NCI-H1092 (cell line): ENCODE measurements around the gene IFIT5.
"Not testable (repeated sequence)": the region's sequence is repeated elsewhere in the genome, so short reads cannot be mapped to it uniquely, and the experiment has no call there.

Source experiments
- DNase-seq: peaks from one replicate; lab custom pipeline; 2025; lab: John Stamatoyannopoulos, UW

IFIT5 gene

DNA sequence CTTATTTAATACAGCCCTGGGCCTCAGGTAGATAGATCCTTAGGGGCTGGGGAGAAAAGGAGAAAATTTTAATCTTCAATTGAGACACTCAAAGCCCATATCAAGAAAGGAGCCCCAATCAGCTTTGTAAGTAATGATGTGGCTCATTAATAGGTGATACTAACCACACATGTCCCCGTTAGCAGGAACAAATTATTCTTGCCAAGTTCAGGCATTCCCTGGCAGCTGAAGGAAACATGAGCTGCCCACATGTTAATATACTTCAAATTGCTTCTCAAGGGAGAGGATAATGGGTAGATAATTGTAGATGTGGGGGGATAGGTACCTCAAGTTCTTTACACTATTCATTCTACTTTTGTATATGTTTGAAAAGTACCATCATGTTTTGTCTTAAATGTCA lies 14.5 kb downstream of the IFIT5 start:
- no peak for DNase-seq

GRCh38 chr10:89431977-89432376 lies 17.6 kb downstream of the IFIT5 start:
- no peak for DNase-seq

DNA sequence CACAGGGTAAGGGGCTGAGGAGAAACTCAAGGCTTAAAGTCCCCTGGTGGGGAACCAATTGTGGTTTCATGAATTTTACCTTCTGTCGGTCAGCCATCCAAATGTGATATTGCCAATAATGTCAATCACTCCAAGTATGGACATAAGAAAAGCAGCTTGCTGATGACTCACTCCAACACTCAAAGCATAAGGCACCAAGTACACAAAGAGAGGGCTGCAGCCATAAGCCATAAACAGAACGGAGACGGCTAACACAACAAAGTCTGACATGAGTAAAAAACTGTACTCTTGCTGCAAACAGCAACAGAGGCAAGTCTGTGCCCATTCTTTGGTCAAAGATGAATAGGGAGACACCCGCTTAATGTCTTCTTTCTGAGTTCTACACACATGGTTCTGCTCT lies 24.2 kb downstream of the IFIT5 start:
- DNase-seq, result no peak

DNA sequence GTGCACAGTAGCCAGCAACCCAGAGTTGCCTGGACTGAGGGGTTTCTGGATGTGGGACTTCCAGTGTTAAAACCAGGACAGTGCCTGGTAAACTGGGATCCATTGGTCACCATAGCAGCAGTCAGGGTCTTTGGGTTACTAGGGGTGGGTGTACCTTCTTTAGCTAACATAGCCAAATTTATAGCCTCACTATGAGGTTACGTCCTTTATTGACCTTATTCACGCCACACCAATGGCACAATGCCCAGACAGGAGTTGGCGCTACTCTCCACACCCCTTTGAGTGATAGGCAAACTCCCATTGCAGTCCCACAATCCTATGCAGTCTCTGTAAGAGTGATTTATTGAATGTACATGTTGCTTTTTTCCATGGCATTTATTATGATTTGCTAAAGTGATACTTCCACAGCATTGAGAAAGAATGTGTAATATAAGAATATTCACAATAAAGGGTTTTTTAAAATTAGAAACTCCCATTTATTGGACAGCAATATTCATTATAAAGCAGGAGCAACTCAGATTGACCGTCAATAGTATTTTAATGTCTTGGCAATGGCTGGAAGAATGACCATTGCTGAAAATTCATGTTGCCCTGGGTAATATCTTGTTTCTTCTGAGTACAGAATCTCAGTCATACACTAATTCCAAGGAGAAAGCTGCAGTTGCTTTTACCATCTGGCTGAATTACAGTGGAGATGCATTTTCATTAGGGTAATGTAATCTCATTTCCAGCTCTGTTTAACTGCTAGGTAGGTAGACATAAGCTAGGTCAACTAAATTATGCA lies 26.1 kb downstream of the IFIT5 start:
- DNase-seq, result no peak

GRCh38 chr10:89442289-89442688 lies 27.9 kb downstream of the IFIT5 start:
- no peak for DNase-seq

- DNase-seq, result not testable (repeated sequence)
Observed at GRCh38 chr10:89444819-89445218, 30.5 kb downstream of the IFIT5 start.

DNA sequence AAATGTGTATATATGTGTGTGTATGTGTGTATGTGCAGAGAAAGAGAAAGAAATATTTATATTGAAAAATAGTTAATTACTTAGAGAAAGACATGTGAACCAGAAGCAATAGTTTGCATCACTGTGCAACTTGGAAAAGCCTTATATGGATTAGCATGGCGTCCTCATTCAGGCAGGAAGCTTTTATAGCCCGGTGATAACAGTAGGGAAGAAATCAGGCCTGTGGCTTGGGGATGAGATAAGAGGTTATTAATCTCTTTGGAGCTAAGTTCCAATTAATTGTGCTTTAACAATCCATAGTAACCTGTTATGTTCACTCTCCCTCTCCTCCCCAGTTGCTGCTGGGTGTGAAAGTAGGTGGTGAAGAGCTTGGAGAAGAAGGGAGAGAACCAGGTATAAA lies 36.5 kb downstream of the IFIT5 start:
- no peak for DNase-seq

GRCh38 chr10:89452193-89452592 lies 37.8 kb downstream of the IFIT5 start:
- no peak for DNase-seq

DNA sequence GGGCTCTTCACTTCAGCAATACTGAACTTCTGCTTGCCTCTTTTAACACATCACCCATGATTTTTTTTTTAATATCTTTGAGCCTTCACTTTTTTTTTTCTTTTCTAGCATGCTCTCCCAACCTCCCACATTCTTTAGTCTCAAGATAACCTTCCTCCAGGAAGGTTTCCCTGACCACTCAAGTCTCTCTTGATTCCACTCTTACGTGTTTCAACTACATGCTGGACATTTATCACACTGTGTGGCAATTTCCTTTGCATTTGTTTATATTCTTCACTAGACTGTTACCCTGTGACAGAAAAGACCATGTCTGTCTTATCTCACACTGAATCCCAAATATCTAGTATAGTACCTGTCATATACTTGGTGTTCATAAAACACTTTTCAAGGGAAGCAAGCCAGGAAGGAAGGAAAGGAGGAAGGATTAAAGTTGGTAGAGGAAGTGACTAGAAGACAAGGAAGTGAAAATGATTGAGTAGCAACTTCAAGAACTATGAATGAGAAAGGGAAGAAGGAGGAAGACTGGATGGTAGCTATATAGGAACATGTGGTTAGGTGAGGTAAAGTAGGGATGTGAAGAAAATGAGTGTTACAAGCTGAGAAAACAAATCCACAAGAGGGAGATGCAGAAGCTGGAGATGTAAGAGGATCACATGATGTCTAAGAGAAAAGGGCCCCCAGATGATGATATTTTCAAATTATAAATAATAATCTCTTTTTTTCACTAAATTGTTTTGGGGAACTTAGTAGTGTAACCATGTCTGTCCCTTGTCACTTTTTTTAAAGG lies 40.4 kb downstream of the IFIT5 start:
- no peak for DNase-seq

DNA sequence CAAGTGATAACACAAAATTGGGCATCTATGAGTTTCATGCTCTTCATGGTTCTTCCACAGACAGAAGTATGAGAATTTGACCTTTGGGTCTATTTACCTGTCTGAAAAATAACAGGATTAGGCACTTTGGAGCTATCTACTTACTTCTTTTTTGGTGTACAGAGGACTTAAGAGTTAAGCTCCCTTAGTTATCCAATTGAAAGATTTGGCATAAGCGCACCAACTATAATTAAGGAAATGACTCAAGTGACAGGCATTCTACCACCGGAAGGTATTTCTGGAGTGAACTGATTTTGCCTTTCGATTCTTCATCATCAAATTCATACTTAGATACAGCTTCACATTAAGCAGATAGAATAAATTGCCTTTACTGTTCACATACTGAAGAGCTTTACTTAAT lies 43.9 kb downstream of the IFIT5 start:
- DNase-seq, result no peak

GRCh38 chr10:89458784-89459183 lies 44.4 kb downstream of the IFIT5 start:
- no peak for DNase-seq

DNA sequence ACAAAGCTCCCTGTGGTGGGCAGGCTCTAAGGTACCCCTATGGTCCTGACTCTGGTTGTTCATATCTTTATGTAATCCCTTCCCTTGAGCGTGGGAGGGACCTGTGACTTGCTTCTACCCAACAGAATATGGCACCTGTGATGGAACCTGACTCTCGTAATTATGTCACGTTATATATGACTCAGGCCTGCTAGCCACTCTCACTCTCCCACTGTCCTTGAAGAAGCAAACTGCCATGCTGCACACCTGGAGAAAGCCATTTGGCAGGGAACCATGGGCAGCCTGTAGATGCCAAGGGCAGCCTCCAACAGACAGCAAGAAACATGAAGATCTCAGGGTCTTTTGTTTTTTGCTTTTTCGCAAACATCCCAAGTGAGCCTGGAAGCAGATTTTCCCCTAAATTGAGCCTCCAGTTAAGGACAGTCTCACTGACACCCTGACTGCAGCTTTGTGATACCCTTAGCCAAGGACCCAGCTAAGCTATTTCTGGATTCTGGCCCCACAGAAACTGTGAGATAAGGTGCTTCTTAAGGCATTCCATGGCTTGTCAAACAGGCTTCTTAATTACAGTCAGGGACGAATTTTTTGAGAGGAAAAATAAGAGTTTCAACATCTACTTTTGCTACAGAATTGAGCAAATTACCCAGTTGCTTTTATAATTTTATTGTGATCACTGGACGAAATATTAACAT lies 49.6 kb downstream of the IFIT5 start:
- DNase-seq, result no peak

DNA sequence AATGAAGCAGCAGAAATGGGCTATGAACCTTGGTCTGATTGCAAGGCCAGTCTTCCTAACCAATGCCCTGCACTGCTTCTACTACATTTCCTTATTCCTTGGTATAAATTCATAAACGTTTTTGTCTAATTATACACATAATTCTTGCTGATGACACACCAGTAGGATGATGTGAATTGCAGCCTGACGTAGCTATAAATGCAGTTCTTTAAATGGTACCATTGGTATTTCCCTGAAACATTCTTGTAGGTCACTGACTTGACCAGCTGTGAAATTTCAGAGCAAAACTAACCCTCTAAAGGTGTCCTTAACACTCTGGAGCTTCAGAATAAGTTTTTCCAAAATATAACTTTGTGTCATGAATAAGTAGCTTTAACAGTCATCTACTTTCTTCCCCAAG lies 50.8 kb downstream of the IFIT5 start:
- no peak for DNase-seq

DNA sequence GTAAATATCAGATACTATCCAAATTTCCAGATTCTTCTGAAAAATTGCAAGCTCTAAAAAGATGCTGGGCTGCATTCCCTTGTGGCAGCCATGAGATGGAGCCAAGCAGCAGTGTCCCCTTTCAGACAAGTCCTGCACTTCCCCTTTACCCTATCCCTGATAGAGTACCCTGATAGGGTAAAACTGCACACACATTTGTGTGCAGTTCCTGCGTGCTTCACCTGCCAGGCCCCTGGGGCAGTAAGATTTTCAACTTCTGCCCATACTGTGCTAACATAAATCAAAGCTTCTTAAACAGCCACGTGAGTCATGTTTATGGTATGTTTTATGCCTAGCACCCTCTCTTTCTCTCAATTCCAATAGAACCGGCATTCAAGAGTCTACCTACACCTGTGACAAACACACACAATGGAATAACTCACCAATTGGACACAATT lies 52.2 kb downstream of the IFIT5 start:
- DNase-seq, result no peak

DNA sequence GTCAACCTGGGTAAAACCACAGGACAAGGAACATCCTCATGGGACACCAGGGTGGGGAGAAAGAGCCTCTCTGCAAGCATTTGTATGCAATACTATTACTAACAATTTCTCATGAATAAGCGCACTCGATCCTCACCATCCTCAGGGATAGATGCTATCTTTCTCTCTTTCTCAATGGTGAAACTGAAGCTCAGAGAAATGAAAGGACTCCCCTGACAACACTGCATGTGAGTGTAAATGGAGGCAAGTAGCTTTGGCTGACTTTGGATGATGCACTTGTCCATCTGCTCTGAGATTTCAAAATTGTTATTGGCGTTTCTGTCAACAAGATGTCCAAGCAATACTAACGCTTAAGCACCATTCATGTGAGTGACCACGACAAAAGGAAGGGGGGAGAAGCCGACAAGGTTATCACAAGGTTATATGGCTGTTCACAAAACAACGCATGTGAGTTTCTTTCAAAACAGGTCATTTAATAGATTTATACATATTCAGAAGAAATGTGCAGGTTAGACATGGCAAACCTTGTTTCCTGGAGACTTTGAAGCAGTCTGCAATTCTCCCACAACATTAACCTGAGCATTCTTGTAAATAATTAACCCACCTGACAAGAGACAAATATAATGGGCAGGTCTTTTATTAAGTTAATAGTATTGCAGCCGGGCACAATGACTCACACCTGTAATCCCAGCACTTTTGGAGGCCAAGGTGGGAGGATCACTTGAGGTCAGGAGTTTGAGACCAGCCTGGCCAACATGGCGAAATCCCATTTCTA lies 54.0 kb downstream of the IFIT5 start:
- no peak for DNase-seq

- DNase-seq, result no peak
Observed at GRCh38 chr10:89469517-89469916, 55.1 kb downstream of the IFIT5 start.
